GM10266 (cell line): ENCODE data around the gene CAMTA1.

ENCODE experiments used
- DNase-seq: peaks from one replicate; pipeline ENCODE4 v3.0.0; 2012; ENCODE audit errors: extremely low spot score
- TF ChIP-seq, protein P1 (sequence below): IDR thresholded peaks from 2 replicates; pipeline ENCODE4 v1.5.1; 2012; ENCODE audit warnings: mild to moderate bottlenecking, low read depth; ENCODE audit not compliant: control insufficient read depth, insufficient read depth; ENCODE audit errors: missing control alignments

The CAMTA1 gene

DNA sequence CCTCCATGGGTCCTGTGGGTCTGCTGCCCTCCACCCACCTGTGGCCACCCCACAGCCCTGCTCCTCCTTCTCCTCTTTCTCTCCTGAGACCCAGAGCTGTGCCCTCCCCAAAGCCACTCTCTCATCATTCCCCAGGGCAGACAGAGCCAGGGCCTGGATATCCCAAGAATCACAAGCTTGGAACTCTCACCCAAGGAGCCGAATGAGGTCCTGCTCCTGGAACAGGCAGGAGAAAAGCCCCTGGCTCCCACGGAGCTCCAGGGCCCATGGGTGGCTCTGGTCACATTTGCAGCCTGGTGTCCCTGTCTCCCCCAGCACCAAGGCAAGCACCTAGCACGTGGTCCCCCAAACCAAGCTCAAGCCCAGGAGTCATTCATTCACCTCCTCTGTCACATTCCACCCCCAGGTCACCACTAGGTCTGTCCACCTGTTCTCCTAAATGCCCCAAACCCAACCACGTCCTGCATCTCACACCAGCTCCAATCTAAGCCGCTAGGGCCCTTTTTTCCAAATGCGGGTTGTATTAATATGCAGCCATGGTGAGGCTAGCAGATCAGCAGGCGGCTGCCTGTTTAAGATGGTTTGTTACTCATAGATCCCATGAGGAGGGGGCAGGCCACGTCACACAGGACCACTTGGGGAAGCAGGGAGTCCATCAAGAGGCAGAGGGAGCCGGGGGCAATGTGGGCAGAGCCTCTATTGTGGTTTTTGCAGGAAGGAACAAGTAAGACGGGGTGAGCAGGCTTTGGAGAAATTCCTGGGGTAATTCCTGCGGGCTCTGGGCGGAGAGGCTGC, 770.3 kb downstream of the CAMTA1 start:
- TF ChIP-seq, protein P1, sequence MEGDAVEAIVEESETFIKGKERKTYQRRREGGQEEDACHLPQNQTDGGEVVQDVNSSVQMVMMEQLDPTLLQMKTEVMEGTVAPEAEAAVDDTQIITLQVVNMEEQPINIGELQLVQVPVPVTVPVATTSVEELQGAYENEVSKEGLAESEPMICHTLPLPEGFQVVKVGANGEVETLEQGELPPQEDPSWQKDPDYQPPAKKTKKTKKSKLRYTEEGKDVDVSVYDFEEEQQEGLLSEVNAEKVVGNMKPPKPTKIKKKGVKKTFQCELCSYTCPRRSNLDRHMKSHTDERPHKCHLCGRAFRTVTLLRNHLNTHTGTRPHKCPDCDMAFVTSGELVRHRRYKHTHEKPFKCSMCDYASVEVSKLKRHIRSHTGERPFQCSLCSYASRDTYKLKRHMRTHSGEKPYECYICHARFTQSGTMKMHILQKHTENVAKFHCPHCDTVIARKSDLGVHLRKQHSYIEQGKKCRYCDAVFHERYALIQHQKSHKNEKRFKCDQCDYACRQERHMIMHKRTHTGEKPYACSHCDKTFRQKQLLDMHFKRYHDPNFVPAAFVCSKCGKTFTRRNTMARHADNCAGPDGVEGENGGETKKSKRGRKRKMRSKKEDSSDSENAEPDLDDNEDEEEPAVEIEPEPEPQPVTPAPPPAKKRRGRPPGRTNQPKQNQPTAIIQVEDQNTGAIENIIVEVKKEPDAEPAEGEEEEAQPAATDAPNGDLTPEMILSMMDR: no peak
- no peak for DNase-seq

GRCh38 chr1:7557301-7557891, 772.1 kb downstream of the CAMTA1 start:
- DNase-seq: no peak
- TF ChIP-seq, protein P1: no peak

- TF ChIP-seq, protein P1: no peak
- DNase-seq: no peak
These were observed 772.8 kb downstream of the CAMTA1 start for GRCh38 chr1:7558041-7558461.

DNA sequence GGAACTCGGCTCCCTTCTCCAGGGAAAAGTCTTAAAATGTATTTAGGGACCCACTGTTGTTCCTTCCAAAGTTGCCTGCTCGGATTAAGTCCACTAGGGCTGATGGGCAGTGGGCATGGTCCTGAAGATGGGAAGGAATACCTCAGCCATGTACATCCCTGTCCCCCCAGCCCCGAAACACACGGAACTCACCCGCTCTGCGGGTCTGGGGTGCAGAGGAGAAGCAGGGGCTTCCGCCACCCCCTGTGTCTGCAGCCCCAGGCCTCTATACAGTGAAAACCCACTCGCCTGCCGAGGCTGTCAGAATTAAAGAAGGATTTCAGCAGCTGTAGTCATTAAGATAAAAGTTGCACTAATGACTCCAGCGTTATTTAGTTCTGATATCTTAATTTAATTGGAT, 773.2 kb downstream of the CAMTA1 start:
- TF ChIP-seq, protein P1: no peak
- no peak for DNase-seq

DNA sequence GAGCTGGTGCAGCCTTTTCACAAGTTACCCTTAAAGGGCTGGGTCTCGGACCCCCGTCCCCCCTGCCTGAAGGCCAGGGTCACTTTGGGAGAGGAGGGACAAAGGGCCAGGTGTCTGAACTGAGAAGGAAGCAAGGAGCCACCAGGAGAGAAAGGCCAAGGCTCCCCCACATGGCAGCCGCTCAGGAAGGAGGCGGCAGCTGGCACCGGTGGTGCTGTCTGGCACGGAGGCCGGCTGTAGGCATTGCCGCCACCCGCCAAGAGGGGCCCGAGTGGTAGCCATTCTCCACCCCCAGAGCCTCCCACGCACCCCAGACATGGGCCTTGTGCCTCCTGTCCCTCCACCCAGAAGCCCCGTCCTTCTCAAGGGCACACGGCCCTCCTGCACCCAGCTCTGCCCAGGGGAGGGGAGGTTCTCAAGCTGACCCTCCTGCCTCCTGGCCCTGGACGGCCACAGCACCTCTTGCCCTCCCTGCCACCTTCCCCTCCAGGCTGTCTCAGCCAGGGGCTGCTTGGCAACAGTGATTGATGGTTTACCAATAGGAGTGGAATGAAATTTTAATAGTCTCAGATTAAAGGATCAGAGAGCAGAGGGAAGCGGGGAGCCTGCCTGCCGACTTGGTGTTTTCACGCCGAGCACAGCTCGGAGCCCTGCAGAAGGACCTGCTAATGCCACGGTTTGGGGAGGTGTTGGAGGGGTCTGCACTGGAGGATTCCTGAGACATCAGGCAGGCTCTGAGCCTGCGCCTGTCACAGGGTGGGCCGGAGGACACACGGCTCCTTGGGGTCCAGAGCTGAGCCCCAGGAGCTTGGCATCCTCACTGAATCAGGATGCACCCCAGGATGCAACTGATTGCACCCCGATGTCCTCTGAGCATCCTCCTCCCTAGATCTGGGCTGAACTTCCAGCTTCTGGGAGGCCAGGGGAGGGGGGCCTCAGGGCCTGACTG, 773.9 kb downstream of the CAMTA1 start:
- TF ChIP-seq, protein P1: no peak

DNA sequence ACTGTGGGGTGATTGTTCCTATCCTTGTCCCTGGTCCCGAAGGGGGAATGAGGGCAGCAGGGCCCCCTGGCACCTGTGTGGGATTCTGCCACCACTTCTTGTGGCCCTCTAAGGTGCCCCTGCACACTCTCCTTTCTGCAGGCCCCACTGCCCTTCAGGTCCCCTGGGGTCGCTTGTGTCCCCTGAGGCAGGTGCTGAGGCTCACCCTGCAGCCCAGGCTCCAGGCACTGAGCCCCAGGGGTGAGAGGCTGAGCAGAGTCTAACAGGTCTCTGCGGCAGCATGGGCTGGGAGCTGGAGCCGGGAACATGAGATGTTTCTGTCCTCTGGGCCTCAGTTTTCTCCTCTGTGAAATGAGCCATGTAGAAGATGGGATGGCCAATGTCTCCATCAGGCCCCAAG, 774.9 kb downstream of the CAMTA1 start:
- TF ChIP-seq, protein P1: no peak
- DNase-seq: no peak

More for the DNA sequence above, 773.9 kb downstream of the CAMTA1 start:
- no peak for DNase-seq
